ENCODE data around the gene GALNT14.

GALNT14 gene

GRCh38 chr2:30880516-30880915 lies 257.7 kb downstream of the GALNT14 start:
- DNase-seq: no peak

DNA sequence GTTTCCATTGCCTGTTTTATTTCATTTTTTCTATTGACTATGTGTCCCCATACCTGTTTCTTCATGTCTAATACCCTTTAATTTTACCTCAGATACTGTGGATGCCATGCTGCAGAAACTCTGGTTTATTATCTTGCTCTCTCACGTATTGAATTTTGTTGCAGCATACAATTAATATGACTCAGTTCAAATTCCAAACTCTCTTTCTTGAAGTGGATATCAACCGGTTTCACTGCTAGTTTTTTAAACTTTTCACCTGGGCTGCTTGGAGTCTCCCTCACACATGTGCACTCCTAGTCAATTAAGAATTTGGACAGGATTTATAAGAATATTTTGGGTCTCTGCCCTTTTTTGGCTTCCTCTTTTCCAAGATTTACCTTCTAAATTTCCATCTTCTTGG lies 260.4 kb downstream of the GALNT14 start:
- DNase-seq: no peak

DNA sequence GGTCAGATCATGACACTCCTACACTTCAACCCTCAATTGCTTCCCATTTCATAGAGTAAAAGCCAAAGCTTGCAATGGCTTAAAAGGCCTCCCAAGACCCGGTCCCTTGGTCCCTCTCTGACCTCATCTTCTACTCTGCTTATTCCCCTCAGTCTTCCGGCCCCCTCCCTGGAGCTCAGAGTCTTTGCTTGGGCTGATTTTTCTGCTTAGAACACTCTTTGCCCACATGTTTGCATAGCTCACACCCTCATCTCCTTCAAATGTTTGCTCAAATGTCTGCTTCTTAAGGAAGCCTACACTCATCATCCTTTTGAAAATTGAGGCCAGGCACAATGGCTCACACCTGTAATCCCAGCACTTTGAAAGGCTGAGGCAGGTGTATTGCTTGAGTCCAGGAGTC lies 265.4 kb downstream of the GALNT14 start:
- DNase-seq: peak in 1 of 2 donors; percentile 3

DNA sequence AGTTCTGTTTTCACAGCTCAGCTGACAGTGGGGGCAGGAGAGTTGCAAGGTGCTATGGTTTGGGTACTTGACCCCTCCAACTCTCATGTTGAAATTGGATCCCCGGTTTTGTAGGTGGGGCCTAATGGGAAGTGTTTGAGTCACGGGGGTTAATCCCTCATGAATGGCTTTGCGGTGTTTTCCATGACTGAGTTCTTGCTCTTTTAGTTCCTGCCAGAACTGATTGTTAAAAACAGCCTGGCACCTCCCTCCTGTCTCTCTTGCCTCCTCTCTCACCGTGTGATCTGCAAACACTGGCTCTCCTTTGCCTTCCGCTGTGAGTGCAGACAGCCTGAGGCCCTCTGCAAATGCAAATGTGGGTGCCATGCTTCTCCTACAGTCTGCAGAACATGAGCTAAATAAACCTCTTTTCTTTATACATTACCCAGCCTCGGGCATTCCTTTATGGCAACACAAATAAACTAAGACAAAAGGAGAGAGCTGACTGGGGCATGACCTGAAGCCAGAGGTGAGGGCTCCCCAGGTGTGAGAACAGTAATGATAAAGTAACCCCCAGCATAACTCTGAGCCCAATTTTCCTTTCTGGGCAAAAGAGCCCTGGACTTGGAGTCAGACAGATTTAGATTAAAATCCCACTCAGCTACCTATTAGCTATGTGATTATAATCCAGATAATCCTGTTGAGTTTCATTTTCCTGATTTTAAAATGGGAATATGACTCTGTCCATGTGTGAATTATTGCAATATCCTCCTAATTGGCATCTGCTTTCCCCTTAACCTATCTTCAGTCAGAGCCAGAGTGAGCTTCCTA lies 266.1 kb downstream of the GALNT14 start:
- DNase-seq: no peak

DNA sequence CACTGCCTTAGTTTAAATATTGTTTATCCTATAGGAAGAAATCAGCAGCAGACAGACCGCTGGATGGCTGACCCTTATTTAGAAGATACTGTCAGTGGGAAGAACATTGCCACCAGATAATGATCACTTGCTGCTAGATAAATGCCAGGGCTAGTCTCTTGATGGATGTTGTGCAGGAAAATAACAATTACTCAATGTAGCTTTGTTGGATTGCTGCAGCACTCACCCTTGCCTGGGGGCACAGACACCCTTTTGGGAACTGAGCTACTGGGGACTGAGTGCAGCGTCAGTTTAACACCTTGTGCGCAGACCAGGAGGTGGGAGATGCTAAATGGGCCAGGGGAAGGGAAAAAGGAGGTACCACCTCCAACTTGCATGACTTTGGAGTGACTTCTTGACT lies 266.8 kb downstream of the GALNT14 start:
- DNase-seq: no peak

- no peak for DNase-seq
Observed at GRCh38 chr2:30869988-30870387, 268.3 kb downstream of the GALNT14 start.

- DNase-seq: no peak
Observed at GRCh38 chr2:30867385-30867784, 270.9 kb downstream of the GALNT14 start.

DNA sequence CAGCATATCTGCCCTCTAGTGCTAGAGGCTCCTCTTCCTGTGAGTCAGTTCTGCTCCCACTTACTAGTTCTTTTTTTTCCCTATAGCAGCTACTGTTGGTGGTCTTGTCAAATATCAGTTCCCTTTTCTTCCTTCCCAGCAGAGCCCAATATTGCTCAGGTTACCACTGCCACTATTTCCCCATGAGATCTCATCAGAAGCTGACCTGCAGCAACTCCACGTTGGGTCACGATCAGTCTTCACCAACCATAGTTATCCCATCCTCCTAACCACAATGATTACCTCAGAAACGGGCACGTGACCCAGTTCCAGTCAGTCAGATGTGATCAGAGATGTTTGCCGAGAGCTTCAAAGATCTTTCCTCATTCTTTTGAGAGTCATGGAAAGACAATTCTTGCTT lies 271.3 kb downstream of the GALNT14 start:
- DNase-seq: peak; percentile 64 to 68

DNA sequence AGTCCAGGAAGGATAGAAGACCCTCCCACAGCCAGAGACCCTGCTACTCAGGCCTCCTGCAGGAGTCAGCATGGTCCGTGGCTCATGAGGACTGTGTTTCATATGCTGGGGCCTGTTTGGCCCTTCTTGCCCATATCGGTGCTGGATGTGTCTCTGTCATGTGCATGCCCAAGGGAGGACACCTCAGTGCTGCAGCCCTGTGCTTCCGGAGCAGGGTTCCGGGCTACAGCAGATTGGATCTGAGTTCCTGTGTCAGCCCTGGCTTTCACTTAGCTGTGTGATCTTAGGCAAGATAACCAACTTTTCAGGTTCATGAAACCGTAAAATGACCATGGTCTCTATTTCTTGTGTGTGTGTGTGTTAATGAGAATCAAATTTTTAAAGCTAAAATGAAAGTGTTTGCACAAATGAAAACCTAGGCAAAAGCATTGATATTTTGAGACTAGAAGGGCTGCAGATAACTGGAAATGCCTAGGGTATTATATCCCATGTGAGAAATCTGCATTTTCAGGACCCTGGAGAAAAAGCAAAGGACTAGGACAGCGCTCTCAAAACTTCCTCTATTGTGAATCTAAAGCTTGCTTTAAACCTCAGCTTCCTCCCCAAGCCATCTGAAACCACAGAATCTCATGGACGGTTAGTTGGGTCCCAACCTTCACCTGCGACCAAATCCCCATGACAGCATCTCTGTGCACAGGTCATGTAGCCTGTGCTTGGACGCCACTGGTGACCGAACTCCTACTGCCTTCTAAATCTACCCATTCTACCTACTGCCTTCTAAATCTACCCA lies 272.2 kb downstream of the GALNT14 start:
- DNase-seq: peak; percentile 22 to 26

- DNase-seq: no peak
Observed at GRCh38 chr2:30865243-30865642, 273.0 kb downstream of the GALNT14 start.

GRCh38 chr2:30862054-30862651 lies 276.1 kb downstream of the GALNT14 start:
- DNase-seq: peak; percentile 79 to 86

DNA sequence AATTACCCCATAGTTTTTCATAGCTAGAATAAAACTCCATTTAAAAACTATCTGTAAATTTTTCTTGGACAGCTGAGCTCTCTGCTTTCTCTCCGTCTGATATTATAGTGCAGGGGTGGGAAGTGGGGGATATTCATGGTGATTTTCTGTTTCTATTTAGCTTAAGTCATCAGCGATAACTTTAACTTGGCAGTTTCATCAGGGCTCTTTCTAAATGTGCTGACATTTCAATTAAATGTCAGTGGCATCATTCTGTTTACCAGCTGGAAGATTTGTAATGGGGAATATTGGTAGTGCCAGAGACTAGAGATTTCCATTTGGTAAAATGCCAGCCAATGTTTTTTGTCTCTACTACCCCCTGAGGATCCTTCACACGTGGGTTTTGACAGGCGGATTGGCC lies 277.5 kb downstream of the GALNT14 start:
- DNase-seq: no peak
